HG03045 (cell line): ENCODE data around the gene NME4.
A peak's percentile ranks its signal among the peaks of the same experiment; 100 is the strongest.

Source experiments
- ATAC-seq: cut with Tn5 transposase; IDR thresholded peaks from one replicate; pipeline ENCODE4 v1.9.1; 2021; ENCODE audit warnings: mild to moderate bottlenecking, moderate library complexity; ENCODE audit not compliant: unreplicated experiment

NME4 gene

GRCh38 chr16:425082-425718 lies 28.2 kb downstream of the NME4 start, which contains the start of gene RAB11FIP3:
TSS of gene RAB11FIP3 (plus strand) at chr16:425649. CDS start at chr16:426007, 358 bp downstream.
- ATAC-seq: peak; percentile 88

GRCh38 chr16:425740-426114 lies 28.7 kb downstream of the NME4 start:
- peak; percentile 23 for ATAC-seq

- peak; percentile 10 for ATAC-seq
Measured at GRCh38 chr16:426115-426905, 29.3 kb downstream of the NME4 start.

- no peak for ATAC-seq
Measured at GRCh38 chr16:426906-427249, 29.9 kb downstream of the NME4 start.

- no peak for ATAC-seq
Measured at GRCh38 chr16:427250-427649, 30.3 kb downstream of the NME4 start.

GRCh38 chr16:430904-431303 lies 33.9 kb downstream of the NME4 start:
- no peak for ATAC-seq

- ATAC-seq: no peak
Measured at GRCh38 chr16:440627-441026, 43.6 kb downstream of the NME4 start.

- no peak for ATAC-seq
Measured at GRCh38 chr16:441447-441846, 44.4 kb downstream of the NME4 start.

- no peak for ATAC-seq
Measured at GRCh38 chr16:442976-443375, 46.0 kb downstream of the NME4 start.

GRCh38 chr16:444027-444426 lies 47.0 kb downstream of the NME4 start:
- no peak for ATAC-seq

GRCh38 chr16:445566-445965 lies 48.6 kb downstream of the NME4 start:
- ATAC-seq: no peak
